GM18909 (cell line): ENCODE data around the gene GIN1.
"Not testable (repeated sequence)": the region's sequence is repeated elsewhere in the genome, so short reads cannot be mapped to it uniquely, and the experiment has no call there.

Experiments
- ATAC-seq: cut with Tn5 transposase; IDR thresholded peaks from one replicate; pipeline ENCODE4 v1.9.1; 2021; ENCODE audit warnings: mild to moderate bottlenecking; ENCODE audit not compliant: unreplicated experiment, poor library complexity

Gene GIN1

GRCh38 chr5:103112910-103113309 is 7.0 kb downstream of the GIN1 start:
- ATAC-seq = no peak

GRCh38 chr5:103111468-103111867 is 8.5 kb downstream of the GIN1 start:
- no peak for ATAC-seq

- ATAC-seq = no peak
Measured at GRCh38 chr5:103110403-103110802, 9.5 kb downstream of the GIN1 start.

GRCh38 chr5:103109277-103109676 is 10.7 kb downstream of the GIN1 start:
- no peak for ATAC-seq

GRCh38 chr5:103108086-103108485 is 11.9 kb downstream of the GIN1 start:
- no peak for ATAC-seq

- ATAC-seq = no peak
Measured at GRCh38 chr5:103102234-103102633, 17.7 kb downstream of the GIN1 start.

- no peak for ATAC-seq
Measured at GRCh38 chr5:103101079-103101750, 18.7 kb downstream of the GIN1 start.

- no peak for ATAC-seq
Measured at GRCh38 chr5:103098993-103099392, 20.9 kb downstream of the GIN1 start.

- ATAC-seq = no peak
Measured at GRCh38 chr5:103094737-103095136, 25.2 kb downstream of the GIN1 start.

GRCh38 chr5:103093727-103094126 is 26.2 kb downstream of the GIN1 start:
- no peak for ATAC-seq

- ATAC-seq = no peak
Measured at GRCh38 chr5:103092676-103093075, 27.3 kb downstream of the GIN1 start.

- ATAC-seq = no peak
Measured at GRCh38 chr5:103090791-103091190, 29.1 kb downstream of the GIN1 start.

- ATAC-seq = no peak
Measured at GRCh38 chr5:103089272-103089671, 30.7 kb downstream of the GIN1 start.

- ATAC-seq = no peak
Measured at GRCh38 chr5:103086547-103086946, 33.4 kb downstream of the GIN1 start.

GRCh38 chr5:103079796-103080195 is 40.1 kb downstream of the GIN1 start:
- ATAC-seq = no peak

GRCh38 chr5:103075442-103075841 is 44.5 kb downstream of the GIN1 start:
- no peak for ATAC-seq

- not testable (repeated sequence) for ATAC-seq
Measured at GRCh38 chr5:103073500-103073899, 46.4 kb downstream of the GIN1 start.

- ATAC-seq = no peak
Measured at GRCh38 chr5:103066326-103066725, 53.6 kb downstream of the GIN1 start.

GRCh38 chr5:103060424-103060954 is 59.4 kb downstream of the GIN1 start:
- ATAC-seq = no peak

GRCh38 chr5:103059525-103059924 is 60.4 kb downstream of the GIN1 start:
- no peak for ATAC-seq

- ATAC-seq = no peak
Measured at GRCh38 chr5:103057208-103058130, 62.5 kb downstream of the GIN1 start.
